Mesenchymal stem cell (in vitro differentiated cells and primary cell): ENCODE results near the gene TAS2R60.

ENCODE experiments used
- DNase-seq: peaks from one replicate; pipeline ENCODE4 v3.0.0-alpha.2; 2013
- H2AFZ ChIP-seq: one replicate; pipeline ENCODE4 v1.6.1; 2013; ENCODE audit warnings: low read depth, mild to moderate bottlenecking, control low read depth, inconsistent platforms, low read length, moderate library complexity
- H2AK5ac ChIP-seq: 2 replicates; pipeline ENCODE4 v1.6.1; 2013; ENCODE audit warnings: low read length, moderate library complexity, mild to moderate bottlenecking, inconsistent platforms; ENCODE audit not compliant: severe bottlenecking
- H2BK120ac ChIP-seq: one replicate; pipeline ENCODE4 v1.6.1; 2013; ENCODE audit warnings: low read depth, mild to moderate bottlenecking, inconsistent platforms, low read length, moderate library complexity
- H2BK12ac ChIP-seq, 2 experiments: one replicate each; pipeline ENCODE4 v1.6.1; 2013; ENCODE audit warnings: inconsistent platforms in 2 of 2, low read length in 2 of 2, mild to moderate bottlenecking in 2 of 2, moderate library complexity in 2 of 2, control low read depth in 1 of 2
- H2BK15ac ChIP-seq: one replicate; pipeline ENCODE4 v1.6.1; 2013; ENCODE audit warnings: mild to moderate bottlenecking, low read depth, inconsistent platforms; ENCODE audit not compliant: poor library complexity, severe bottlenecking
- H2BK5ac ChIP-seq: 2 replicates; pipeline ENCODE4 v1.6.1; 2013; ENCODE audit warnings: low read depth, mild to moderate bottlenecking, low read length, control low read depth, inconsistent platforms; ENCODE audit not compliant: poor library complexity, severe bottlenecking
- H3K14ac ChIP-seq, 2 experiments: one replicate each; pipeline ENCODE4 v1.6.1; 2013; ENCODE audit warnings: inconsistent platforms in 2 of 2, low read length in 2 of 2, control low read depth in 1 of 2, mild to moderate bottlenecking in 1 of 2, moderate library complexity in 1 of 2
- H3K18ac ChIP-seq, 2 experiments: one replicate each; pipeline ENCODE4 v1.6.1; 2013; ENCODE audit warnings: inconsistent platforms in 2 of 2, low read length in 2 of 2, control low read depth in 1 of 2, low read depth in 1 of 2, mild to moderate bottlenecking in 1 of 2
- H3K23ac ChIP-seq, 2 experiments: one replicate each; pipeline ENCODE4 v1.6.1; 2013; ENCODE audit warnings: inconsistent platforms in 2 of 2, low read length in 2 of 2, mild to moderate bottlenecking in 2 of 2, moderate library complexity in 2 of 2, control low read depth in 1 of 2
- H3K27ac ChIP-seq: 2 replicates; pipeline ENCODE4 v1.5.1; 2013; ENCODE audit warnings: mild to moderate bottlenecking, moderate library complexity, low read length, control low read depth, inconsistent platforms; ENCODE audit not compliant: poor library complexity, severe bottlenecking
- H3K27me3 ChIP-seq, 2 experiments: 2 replicates each; pipeline versions ENCODE4 v1.6.1 to v1.7.0; 2013; ENCODE audit warnings: low read length in 2 of 2, mild to moderate bottlenecking in 2 of 2, moderate library complexity in 2 of 2, control low read depth in 1 of 2, inconsistent platforms in 1 of 2; ENCODE audit not compliant: control insufficient read depth in 1 of 2, insufficient read depth in 1 of 2
- H3K36me3 ChIP-seq, 2 experiments: 2 replicates each; pipeline versions ENCODE4 v1.6.1 to v1.7.0; 2013; ENCODE audit warnings: low read length in 2 of 2, control low read depth in 1 of 2, inconsistent platforms in 1 of 2, low read depth in 1 of 2, mild to moderate bottlenecking in 1 of 2; ENCODE audit not compliant: insufficient read depth in 2 of 2, control insufficient read depth in 1 of 2
- H3K4ac ChIP-seq, 2 experiments: one replicate each; pipeline ENCODE4 v1.6.1; 2013; ENCODE audit warnings: inconsistent platforms in 2 of 2, low read length in 2 of 2, mild to moderate bottlenecking in 2 of 2, moderate library complexity in 2 of 2, control low read depth in 1 of 2, low read depth in 1 of 2
- H3K4me1 ChIP-seq: 2 replicates; pipeline ENCODE4 v1.6.1; 2013; ENCODE audit warnings: low read depth, low read length, control low read depth; ENCODE audit not compliant: control insufficient read depth, insufficient read depth
- H3K4me2 ChIP-seq: 2 replicates; pipeline ENCODE4 v1.6.1; 2013; ENCODE audit warnings: low read length, mild to moderate bottlenecking, inconsistent platforms; ENCODE audit not compliant: poor library complexity, severe bottlenecking
- H3K4me3 ChIP-seq, 2 experiments: 2 replicates each; pipeline versions ENCODE4 v1.5.1 to v1.7.0; 2013; ENCODE audit warnings: low read length in 2 of 2, mild to moderate bottlenecking in 2 of 2, control low read depth in 1 of 2, low read depth in 1 of 2; ENCODE audit not compliant: insufficient read depth in 1 of 2
- H3K79me1 ChIP-seq: replicated peaks from 2 replicates; pipeline ENCODE4 v1.6.1; 2013; ENCODE audit warnings: mild to moderate bottlenecking, control low read depth, low read length, inconsistent platforms; ENCODE audit not compliant: poor library complexity, severe bottlenecking
- H3K9ac ChIP-seq: 2 replicates; pipeline ENCODE4 v1.7.0; 2013; ENCODE audit warnings: mild to moderate bottlenecking, low read length, moderate library complexity
- H3K9me3 ChIP-seq: 2 replicates; pipeline ENCODE4 v1.7.0; 2013; ENCODE audit warnings: mild to moderate bottlenecking, low read length; ENCODE audit not compliant: control insufficient read depth
- H4K8ac ChIP-seq: one replicate; pipeline ENCODE4 v1.6.1; 2013; ENCODE audit warnings: inconsistent platforms, mild to moderate bottlenecking, low read length, moderate library complexity
- H4K91ac ChIP-seq: one replicate; pipeline ENCODE4 v1.6.1; 2013; ENCODE audit warnings: mild to moderate bottlenecking, low read length, inconsistent platforms
- WGBS: methylation state at CpG from one replicate; pipeline ENCODE4 v1.1.7; 2013; ENCODE audit warnings: mixed read lengths; 5-methylcytosine and 5-hydroxymethylcytosine counted together

Gene TAS2R60

DNA sequence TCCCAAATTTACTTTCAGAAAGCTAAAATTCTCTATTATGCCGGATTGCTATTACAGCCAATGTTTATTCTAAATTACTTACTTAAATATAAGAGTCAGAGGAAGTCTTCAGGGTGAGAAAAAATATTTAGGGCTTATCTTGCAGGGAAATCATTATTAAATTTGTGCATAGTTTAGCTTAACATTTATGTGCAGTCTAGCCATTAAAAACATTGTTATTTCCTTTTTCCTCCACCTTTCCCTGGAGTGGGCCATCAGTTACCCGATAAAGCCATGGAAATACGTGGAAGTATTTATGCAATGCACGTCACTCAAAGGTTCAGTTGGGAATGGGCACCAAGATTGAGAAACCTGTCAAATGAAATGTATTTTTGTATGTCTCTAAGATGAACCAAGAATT is 9.5 kb upstream of the TAS2R60 start:
- H3K9me3 ChIP-seq: no peaks in the 10 kb centered on the region
- no peak overlapping the region for H2BK12ac ChIP-seq
- no peak overlapping the region for H2BK15ac ChIP-seq

DNA sequence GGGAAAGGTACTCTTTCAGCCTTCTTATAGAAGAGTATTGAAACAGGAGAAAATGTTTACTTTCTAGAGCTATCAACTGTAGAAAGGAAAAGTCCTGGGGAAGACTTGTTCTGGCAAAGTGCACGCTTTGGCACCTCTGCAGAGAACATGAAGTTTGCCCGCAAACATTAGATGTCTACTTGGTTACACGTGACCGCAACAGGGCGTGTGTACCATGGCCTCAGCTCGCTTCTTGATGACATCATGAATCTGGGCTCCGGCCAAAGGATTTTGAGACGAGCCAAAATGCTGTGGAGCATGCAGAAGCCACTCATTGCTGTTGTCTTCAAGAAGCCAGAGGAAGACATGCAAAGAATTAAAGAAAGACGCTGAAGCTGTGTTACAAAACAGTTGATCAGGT is 8.6 kb upstream of the TAS2R60 start:
- no peak overlapping the region for H2AK5ac ChIP-seq
- no peak overlapping the region for H3K4ac ChIP-seq
- H2BK5ac ChIP-seq: no peak overlapping the region
- no peaks in the 10 kb centered on the region for H3K27me3 ChIP-seq
- no peaks in the 10 kb centered on the region for H3K9me3 ChIP-seq
- no peak overlapping the region for H3K18ac ChIP-seq
- H4K8ac ChIP-seq: no peak overlapping the region
- no peak overlapping the region for H2BK120ac ChIP-seq
- DNase-seq: no peak
- no peak overlapping the region for H3K27ac ChIP-seq
- H3K23ac ChIP-seq: no peak overlapping the region
- no peak overlapping the region for H2BK15ac ChIP-seq
- 90% methylated on average over 9 of the region's 9 CpGs for WGBS
- no peak overlapping the region for H3K4me3 ChIP-seq
- H3K4me2 ChIP-seq: no peak overlapping the region
- no peak overlapping the region for H2BK12ac ChIP-seq
- no peak overlapping the region for H4K91ac ChIP-seq
- no peaks in the 10 kb centered on the region for H3K4me1 ChIP-seq
- H3K36me3 ChIP-seq: no peaks in the 10 kb centered on the region
- no peak overlapping the region for H2AFZ ChIP-seq
- H3K9ac ChIP-seq: peak overlapping the region; percentile 17
- no peak overlapping the region for H3K14ac ChIP-seq
- no peaks in the 10 kb centered on the region for H3K79me1 ChIP-seq

More for the DNA sequence above, 9.5 kb upstream of the TAS2R60 start:
- H2AK5ac ChIP-seq: no peak overlapping the region
- H3K4me1 ChIP-seq: no peaks in the 10 kb centered on the region
- no peak overlapping the region for H3K14ac ChIP-seq
- H3K79me1 ChIP-seq: no peaks in the 10 kb centered on the region
- 100% methylated on average over 2 of the region's 4 CpGs for WGBS
- H3K36me3 ChIP-seq: no peaks in the 10 kb centered on the region
- no peak overlapping the region for H2BK120ac ChIP-seq
- no peak overlapping the region for H3K4me3 ChIP-seq
- H3K9ac ChIP-seq: no peak overlapping the region
- H3K4me2 ChIP-seq: no peak overlapping the region
- H3K4ac ChIP-seq: no peak overlapping the region
- H3K18ac ChIP-seq: no peak overlapping the region
- H2BK5ac ChIP-seq: no peak overlapping the region
- no peak overlapping the region for H4K8ac ChIP-seq
- no peak for DNase-seq
- H3K27ac ChIP-seq: no peak overlapping the region
- no peak overlapping the region for H2AFZ ChIP-seq
- H3K23ac ChIP-seq: no peak overlapping the region
- no peak overlapping the region for H4K91ac ChIP-seq
- no peaks in the 10 kb centered on the region for H3K27me3 ChIP-seq

DNA sequence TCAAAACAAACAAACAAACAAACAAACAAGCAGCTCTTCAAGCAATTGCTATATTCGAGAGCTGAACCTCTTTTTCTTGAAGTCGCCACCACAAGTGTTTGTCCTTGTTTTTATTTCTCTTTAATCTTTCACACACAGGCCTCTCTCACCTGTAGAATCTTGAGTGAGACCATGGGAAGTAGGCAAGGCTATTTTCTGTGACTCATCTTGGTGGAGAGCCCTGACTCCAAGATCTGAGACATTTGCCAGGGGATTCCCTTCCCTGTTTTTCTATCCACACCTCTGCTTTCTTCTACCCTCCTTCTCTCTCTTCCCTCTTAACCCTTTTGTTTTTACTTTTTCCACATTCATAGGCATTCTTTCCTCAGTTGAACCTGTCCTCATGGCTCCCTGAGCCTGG is 8.0 kb upstream of the TAS2R60 start:
- Histone ChIP-seq H3K27ac (no peak overlapping the region), H3K4me1 (no peaks in the 10 kb centered on the region), H2BK120ac (no peak overlapping the region), H4K91ac (no peak overlapping the region), H3K27me3 (no peaks in the 10 kb centered on the region), H2AK5ac (no peak overlapping the region), H4K8ac (no peak overlapping the region), H3K9me3 (no peaks in the 10 kb centered on the region), H3K4me2 (no peak overlapping the region), H3K4ac (no peak overlapping the region), H2AFZ (no peak overlapping the region), H3K4me3 (no peak overlapping the region), H3K23ac (no peak overlapping the region), H3K18ac (no peak overlapping the region), H3K9ac (peak overlapping the region; percentile 17), H2BK12ac (no peak overlapping the region), H3K14ac (no peak overlapping the region), H2BK5ac (no peak overlapping the region), H3K79me1 (no peaks in the 10 kb centered on the region), H2BK15ac (no peak overlapping the region), H3K36me3 (no peaks in the 10 kb centered on the region)
- DNase-seq: no peak
- 69% methylated on average over 1 of the region's 2 CpGs for WGBS

DNA sequence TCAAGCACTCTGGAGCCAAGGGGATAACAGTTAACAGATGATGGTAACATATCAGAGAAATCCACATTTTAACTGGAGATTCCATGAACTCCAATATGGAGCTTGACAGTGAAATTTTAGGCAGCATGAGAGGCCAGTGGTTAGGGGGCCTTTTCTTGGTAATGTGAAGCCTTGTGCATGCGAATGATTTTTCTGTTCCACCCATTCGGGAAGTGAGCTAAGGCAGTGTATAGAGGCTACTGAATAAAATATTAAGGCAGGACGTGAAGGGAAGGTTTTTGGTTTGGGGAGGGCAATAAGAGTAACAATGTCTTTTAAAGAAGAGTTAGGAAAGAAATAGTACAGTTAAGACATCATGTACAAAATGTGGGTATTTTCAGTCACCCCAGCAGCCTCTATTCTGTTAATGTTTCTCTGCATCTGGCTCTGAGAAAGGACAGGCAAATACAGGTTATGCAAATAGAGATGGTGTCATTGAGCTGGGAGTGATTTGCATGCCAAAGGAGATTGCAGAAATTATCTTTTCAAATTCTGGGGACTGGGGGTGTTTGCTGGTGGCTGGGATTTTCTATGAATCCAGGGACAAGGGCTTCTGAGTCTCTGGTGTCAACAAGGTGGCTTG is 6.8 kb upstream of the TAS2R60 start:
- no peaks in the 10 kb centered on the region for H3K4me1 ChIP-seq
- H3K18ac ChIP-seq: no peak overlapping the region
- no peak overlapping the region for H2AK5ac ChIP-seq
- no peak overlapping the region for H4K91ac ChIP-seq
- no peaks in the 10 kb centered on the region for H3K79me1 ChIP-seq
- no peak overlapping the region for H2BK12ac ChIP-seq
- H2BK15ac ChIP-seq: no peak overlapping the region
- H3K4ac ChIP-seq: no peak overlapping the region
- no peaks in the 10 kb centered on the region for H3K27me3 ChIP-seq
- H3K9ac ChIP-seq: no peak overlapping the region
- H2BK120ac ChIP-seq: no peak overlapping the region
- H3K27ac ChIP-seq: no peak overlapping the region
- H3K4me2 ChIP-seq: no peak overlapping the region
- no peaks in the 10 kb centered on the region for H3K9me3 ChIP-seq
- H3K14ac ChIP-seq: no peak overlapping the region
- no peak overlapping the region for H4K8ac ChIP-seq
- no peak for DNase-seq
- no peaks in the 10 kb centered on the region for H3K36me3 ChIP-seq
- no peak overlapping the region for H2BK5ac ChIP-seq
- H3K4me3 ChIP-seq: no peak overlapping the region
- H3K23ac ChIP-seq: no peak overlapping the region
- WGBS: 77% methylated on average over 3 of the region's 3 CpGs
- H2AFZ ChIP-seq: no peak overlapping the region
